Measurements from ENCODE around the gene GNB5.
A peak's percentile ranks its signal among the peaks of the same experiment; 100 is the strongest.

Gene GNB5

DNA sequence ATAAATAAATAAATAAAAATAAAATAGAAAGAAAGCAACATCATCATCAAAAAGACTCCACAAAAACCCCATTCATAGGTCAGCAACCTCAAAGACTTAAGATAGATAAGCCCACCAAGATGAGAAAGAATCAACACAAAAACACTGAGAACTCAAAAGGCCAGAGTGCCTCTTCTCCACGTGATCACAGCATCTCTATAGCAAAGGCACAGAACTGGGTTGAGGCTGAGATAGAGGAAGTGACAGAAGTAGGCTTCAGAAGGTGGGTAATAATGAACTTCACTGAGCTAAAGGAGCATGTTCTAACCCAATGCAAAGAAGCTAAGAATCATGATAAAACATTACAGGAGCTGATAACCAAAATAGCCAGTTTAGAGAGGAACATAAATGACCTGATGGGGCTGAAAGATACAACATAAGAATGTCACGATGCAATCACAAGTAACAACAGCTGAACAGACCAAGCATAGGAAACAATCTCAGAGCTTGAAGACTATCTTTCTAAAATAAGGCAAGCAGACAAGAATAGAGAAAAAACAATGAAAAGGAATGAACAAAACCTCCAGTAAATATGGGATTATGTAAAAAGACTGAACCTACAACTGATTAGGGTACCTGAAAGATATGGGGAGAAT, 26.4 kb downstream of the GNB5 start:
- no peak for DNase-seq

DNA sequence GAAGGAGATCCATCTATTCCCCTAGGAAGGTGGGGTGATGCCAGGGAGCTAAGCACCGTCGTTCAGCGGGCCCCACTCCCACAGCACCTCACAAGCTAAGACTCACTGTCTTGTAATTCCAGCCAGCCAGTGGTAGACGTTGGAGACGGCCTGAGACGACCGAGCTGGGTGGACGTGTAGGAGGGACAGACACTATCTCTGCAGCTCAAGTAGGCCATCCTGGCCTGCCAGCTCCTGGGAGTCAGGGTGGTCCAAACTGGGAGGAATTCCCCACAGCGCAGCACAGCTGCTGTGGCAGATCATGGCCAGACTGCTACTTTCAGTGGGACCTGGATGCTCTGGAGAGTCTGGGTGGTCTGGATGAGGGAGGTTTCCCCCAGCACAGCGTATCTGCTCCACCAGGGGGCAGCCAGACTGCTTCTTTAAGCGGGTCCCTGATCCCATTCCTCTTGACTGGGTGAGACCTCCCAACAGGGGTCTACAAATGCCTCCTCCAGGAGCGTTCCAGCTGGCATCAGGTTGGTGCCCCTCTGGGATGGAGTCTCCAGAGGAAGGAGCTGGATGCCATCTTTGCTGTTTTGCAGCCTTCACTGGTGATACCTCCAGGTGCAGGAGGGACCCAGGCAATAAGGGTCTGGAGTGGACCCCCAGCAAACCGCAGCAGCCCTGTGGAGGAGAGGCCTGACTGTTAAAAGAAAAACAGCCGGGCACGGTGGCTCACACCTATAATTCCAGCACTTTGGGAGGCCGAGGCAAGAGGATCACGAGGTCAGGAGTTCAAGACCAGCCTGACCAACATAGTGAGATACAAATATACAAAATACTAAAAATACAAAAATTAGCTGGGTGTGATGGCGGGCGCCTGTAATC, 27.6 kb downstream of the GNB5 start:
- DNase-seq = peak; percentile 40

DNA sequence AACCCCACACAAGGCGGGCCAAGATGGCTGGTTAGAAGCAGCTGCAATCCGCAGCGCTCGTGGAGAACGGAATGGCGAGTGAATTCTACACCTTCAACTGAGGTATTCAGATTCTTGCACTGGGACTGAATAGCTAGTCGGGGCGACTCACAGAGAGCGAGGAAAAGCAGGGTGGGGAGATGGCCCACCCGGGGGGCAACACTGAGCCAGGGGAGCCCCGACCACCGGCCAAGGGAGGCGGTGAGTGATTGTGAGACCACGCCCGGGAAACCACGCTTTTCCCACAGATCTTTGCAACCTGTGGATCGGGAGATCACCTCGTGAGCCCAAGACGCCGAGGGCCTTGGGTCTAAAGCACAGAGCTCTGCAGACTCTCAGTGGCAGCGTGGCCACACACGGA, 28.3 kb downstream of the GNB5 start:
- DNase-seq = no peak

DNA sequence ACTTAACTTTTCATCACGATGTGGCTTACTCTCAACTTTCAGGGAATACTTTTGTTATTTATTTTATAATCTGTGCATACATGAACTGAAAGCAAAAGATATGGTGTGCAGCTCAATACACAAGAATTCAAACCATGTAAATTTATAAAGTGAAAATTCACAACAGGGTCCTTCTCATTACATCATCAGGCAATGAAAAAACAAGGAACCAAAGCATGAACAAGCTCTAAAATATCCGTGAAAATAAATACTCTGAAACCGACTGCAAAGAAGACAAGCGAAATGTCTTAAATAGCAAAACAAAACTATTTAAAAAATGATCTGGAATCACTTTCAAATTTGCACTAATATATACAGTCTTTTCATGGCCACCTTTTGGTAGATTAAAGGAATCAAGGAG, 28.9 kb downstream of the GNB5 start:
- DNase-seq = no peak

DNA sequence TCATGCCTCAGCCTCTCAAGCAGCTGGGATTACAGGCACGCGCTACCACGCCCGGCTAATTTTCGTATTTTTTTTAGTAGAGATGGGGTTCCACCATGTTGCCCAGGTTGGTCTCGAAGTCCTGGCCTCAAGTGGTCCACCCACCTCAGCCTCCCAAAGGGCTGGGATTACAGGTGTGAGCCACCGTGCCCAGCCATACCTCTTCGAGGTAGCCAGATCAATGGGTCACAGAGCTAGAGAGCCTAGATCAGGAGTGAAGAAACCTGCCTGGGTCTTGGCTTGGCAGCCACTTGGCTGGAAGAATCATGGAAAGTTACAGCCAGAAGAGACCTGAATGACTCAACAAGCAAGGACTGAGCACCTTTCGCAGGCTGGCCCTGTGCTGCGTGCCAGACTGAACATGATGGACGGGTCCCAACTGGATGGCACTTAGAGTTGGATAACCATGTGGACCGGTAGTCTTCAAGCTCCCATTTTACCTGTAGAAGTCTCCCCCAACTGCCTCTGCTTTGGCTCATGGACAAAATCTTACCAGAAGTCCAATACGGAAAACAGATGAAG, 29.7 kb downstream of the GNB5 start:
- DNase-seq = no peak

DNA sequence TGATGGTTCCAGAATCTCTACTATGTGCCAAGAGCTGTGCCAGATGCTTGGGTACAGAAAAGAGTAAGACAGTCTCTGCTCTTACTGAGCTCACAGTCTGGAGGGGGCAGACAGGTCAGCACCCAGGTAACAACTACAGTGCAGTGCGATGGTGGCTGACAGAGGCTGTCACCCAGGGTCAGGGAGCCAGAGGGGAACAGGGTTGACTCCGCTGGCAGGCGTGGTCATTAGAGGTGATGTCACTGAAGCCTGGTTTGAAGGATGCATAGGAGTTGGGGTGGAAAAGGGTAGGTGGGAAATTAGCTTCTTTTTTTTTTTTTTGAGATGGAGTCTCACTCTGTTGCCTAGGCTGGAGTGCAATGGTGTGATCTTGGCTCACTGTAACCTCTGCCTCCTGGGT, 31.5 kb downstream of the GNB5 start:
- no peak for DNase-seq

DNA sequence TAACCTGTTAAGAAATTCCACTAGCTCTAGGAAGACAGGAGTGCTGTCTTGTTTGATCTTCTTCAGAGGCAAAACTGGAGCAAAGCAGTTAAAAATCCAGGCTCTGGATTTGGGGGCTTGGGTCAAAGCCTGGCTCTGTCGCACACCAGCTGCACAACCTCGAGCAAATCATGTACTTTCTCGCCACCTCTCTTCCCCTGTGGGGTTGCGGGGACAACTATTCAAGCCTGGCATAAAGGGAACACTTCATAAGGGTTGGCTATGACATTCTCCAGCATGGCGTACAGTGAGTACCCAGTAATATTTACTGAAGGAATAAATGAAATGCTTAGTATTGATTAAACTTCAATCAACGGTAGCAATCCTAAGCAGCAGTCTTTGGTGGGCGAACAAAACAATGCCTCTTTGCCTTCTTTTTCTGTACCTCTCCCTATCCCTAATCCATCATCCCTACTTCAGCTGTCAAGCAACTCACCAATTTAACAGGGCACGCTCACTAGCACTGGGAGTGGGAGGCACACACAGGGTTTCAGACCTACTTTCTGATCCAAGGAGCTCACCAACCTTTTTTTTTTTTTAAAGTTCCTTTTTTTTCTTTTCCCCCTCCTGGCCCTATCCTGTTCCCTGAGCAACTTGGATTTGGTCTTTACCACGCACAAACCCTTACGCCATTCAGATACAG, 33.0 kb downstream of the GNB5 start:
- no peak for DNase-seq

DNA sequence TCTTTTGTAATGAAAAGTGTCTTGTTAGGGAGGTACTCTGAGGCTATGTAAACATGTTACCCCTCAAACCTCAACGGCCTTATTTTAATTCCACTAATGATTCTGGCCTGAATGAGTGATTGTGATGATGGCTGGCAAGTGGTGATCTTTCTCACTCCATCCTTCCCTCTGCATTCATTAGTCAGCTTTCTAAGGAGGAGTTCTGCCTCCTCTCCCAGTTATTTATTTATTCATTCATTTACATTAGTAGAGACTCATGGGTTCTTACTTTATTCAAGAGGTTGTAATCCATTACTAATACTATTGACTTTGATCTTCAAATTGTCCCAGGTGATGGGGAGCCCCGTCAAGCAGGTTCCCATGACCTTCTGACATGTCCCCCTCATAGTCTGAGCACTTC, 35.3 kb downstream of the GNB5 start:
- no peak for DNase-seq

DNA sequence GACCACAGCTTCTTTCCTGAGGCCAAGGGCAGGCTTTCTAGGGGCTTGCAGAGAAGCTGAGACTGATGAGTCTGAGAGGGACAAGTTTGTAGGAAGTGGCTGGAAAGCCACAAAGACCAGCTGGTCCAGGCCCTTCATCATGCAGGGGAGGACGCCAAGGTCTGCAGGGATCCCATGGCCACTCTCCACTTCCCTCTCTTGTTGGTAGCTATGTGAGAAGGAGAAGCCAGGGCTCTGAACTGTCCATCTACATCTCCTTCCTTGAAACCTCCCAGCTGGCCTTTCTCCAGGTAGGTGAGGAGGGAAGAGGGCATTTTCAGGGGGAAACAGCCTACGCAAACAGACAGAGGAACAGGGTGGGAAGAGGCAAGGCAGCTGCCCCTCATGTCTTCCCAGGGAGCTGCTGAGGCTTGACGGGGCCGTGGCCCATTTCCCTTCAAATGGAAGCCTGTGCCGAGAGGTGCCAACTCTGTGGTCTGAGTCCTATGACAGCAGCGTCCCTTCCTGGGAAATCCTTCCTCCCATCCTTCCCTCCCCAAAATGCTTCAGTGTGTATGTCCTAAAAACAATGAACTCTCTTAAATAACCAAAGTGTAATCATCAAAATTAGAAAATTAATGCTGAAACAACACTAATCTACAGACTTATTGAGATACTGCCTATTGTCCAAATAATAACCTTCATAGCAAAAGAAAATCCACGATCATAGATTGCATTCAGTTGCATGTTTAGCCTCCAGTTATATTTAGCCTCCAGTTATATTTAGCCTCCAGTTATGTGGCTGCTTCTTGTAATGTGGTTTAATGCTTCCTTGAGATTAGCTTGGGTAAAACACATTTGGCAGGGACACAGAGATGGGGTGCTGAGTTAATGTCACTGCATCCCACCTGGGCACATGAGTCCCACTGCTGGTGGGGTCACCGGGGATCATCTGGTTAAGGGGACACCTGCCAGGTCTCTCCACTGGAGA, 36.0 kb downstream of the GNB5 start:
- no peak for DNase-seq

DNA sequence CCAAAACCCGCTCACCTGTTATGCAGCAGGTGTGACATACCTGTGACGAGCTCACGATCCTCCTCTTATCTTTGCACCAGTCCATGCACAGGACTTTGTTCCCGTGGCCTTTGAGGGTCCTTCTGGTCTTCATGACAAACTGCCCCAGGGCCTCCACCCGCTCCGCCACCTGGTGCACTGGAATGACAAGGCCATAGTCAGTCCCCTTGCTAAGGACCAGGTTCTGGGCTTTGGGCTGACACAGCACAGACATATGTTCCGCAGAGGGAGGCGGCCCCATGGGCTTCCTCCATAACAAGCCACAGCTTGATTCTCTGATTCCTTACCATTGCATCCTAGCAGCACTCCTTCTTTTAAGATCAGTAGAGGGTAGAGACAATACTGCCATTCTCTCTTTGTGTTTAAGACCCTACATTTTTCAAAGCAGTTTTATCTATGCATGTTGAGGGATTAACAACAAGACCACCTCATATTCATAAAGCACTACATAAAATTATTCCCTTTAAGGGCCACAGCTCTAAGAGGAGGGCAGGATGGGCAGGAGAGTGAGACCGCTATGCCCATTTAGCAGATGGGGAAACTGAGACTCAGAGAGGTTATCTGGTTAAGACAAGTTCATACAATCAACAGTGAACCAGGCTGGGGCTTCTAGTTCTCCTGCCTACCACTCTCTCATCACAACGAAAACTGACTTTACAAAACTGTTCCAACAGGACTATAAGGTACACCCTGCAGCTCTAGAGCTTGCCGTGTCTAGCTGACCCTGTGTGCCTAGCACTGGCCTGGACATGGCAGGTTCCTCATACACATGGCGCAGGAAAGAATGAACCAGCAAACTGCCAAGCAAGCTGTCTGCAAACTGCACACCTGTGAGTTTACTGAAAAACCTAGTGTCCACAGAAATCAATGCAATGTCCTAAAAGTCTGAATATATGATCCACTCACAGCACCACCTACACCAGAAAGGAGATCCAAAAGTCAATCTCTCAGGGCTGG, 37.0 kb downstream of the GNB5 start:
- DNase-seq = no peak

DNA sequence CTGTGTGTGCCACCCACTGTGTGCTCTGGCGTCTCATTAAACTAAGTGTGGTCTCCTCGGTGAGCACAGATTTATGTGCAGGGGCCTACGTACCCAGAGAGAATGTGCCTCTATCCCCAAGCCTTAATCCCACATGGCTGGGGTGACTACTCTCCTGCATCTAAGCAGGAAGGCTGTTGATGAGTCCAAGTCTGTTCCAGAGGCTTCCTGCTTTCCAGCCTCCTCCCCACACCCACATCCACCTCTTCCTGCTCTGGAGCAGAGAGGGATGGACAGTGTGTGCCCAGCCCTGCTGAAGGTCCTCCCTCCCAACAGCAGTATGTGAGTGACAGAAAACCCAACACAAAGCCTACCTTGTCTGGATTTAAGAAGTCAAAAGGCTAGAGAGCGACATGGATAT, 39.8 kb downstream of the GNB5 start:
- DNase-seq = no peak

DNA sequence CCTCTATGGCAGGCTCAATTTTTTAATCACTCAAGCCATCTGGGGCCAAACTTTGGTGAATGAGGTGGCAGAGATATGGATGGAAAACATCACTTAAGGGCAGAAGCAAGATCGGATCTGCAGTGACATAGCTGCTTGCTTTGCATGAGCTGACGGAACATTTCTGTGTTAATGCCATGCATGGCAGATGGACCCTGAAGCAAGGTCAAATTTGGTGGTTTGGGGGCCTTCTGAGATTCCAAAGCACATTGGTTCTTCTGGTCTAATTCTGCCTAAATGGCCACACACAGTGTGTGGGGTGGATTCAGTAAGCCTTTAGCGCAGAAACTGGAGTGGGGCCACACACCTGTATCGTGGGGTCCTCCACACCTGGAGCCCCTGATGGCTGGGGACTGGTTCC, 40.3 kb downstream of the GNB5 start:
- DNase-seq = no peak

DNA sequence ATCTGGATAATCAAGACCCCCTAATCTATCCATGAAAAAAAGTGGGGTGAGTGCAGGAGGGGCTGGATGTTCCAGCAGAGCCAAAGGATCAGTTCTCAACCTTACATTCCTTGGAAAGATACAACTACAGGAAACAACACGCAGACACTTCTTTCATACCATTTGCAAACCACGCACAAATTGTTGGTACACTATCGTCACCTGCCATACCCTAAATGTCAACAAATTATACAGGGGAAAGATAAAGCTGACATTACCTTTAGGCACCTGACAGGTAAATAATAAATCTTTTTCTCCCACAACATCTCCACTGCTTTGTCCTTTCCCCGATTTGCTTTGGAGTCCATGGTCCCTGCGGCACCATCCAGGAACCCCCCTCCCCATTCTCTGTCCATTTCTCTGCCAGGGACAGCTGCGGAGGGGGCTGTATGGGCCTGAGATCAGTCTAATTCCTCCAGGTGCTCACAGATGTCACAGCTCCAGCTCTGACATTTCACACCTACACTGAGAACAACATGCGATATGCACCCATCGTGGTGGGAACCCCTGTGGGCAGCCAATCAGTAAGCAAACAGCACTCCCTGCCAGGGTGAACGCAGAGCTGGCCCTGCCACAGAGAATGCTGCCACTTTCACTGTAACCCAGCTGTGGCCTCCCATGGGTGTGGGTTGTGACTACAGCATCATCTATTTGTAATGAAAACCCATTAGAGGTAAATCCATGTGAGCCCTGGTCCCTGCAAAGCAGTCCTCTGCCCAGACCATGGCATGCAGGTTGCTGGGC, 41.0 kb downstream of the GNB5 start:
- no peak for DNase-seq

DNA sequence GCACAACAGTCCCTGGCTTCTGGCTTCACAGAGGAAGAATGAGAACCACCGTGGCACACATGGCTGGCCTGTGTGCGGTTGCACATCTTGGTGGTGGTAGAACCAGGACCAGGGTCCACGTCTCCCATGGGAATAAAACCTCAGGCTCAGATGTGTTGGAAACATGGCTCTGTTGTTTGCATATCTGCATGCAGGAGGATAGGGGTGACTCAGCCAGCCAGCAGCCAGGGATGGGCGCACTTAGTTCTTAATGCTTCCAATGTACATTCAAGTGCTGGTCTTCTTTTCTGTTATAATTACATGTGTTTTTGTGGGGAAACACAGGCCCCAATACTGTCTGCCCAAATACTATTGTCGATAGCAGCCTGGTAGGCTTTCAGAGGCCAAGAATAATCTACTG, 42.8 kb downstream of the GNB5 start:
- DNase-seq = no peak

DNA sequence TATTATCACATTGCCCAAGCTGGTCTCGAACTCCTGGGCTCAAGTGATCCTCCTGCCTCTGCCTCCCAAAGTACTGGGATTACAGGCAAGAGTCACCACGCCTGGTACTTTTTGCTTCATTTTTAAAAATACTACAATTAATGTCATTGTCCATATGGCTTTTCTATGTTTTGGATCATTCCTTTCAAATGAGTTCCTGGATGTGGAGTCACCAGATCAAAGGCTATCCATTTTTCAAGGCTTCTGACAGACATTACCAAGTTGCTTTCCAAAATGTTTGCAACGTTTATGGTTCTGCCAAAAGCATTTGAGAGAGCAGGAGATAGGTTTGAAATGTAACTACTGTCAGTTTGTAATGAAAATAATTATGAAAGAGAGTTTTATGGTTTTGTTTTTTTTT, 44.4 kb downstream of the GNB5 start:
- no peak for DNase-seq

DNA sequence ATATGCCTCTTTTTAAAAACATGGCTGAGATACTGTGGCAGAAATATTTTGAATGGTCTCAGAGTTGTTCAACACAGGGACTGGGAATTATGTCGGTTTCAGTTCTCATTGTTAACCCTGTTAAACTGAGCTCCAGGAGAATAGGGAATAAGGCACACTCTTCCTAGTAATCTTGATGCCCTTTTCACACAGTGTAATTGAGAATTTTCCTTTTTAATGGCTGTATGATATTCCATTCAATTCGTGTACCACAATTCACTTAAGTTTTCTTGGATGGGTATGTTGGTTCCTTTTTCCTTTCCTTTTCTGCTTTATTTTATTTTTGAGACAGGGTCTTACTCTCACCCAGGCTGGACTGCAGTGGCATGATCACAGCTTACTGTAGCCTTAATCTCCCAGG, 44.9 kb downstream of the GNB5 start:
- no peak for DNase-seq

DNA sequence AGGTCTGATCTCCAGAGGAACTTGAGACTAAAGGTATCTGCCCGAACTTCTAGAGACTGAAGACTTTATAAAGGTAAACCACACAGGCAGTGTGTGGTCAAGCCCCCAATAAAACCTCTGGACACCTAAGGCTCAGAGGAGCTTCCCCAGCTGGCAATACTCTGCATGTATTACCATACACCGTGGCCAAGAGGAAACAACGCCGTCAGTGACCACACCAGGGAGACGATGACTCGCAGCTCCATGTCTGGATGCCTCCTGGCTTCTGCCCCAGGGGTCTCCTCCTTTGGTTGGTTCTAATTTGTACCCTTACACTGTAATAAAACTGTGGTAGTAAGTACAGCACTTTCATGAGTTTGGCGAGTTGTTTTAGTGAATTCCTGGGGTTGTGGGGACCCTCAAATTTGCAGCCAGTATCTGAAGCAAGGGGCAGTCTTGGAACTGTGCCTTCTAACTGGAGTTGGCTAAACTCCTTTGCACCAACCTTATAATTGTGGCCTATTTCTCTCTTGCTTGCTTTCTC, 46.5 kb downstream of the GNB5 start:
- DNase-seq = no peak

DNA sequence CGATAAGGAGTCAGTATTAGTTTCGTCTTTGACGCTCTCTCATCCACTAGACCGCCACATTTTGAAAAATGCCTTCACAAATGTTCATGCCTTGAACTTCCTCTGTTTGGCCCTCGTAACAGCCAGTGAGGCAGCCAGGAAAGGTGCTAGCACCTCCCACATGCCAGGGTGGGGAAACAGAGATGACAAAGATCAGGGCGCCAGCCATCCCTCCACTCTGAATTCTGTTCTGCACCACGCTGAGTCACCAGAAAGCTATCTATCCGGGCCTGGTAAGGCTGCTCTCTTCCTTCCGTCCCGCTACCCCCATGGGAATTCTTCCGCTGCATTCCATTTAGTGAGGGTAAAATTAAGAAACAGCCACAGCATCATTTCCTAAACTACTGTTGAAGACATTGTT, 47.3 kb downstream of the GNB5 start:
- no peak for DNase-seq

DNA sequence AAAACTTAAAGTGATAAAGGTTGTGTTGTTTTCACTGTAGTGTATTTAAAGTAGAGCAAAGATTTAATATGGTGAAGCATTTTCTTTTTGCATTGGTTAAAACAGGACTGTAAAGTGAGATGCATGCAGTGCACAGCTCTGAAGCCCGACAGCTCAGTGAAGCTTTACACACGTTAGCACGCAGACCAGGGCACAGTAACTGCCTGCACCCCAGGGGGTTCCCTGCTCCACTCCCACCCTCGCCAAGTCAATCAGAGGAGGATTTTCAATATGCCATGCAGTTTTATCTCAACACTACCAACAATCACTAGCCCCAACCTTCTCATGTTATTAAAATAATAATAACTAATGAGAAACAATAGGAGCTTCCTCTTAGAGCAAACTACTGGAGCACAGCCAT, 50.5 kb downstream of the GNB5 start:
- DNase-seq = no peak

Data from CD4-positive, alpha-beta T cell treated with Interleukin-6 for 4 hours (primary cell).